ENCODE data around the gene ASCC3.

Gene ASCC3

GRCh38 chr6:100886076-100886475, 4.9 kb upstream of the ASCC3 start:
- DNase-seq (ENCODE audit: low read depth): peak; percentile 63
- no peak for TF ChIP-seq CTCF (conservative IDR thresholded peaks at IDR 0.05; ENCODE audit: low read depth, low read length)

GRCh38 chr6:100883347-100883746, 2.2 kb upstream of the ASCC3 start:
- TF ChIP-seq CTCF (conservative IDR thresholded peaks at IDR 0.05; ENCODE audit: low read depth, low read length): no peak
- no peak overlapping the region for H3K4me3 ChIP-seq (ENCODE audit: low read length)
- no peak for DNase-seq (ENCODE audit: low read depth)

More at GRCh38 chr6:100886076-100886475, 4.9 kb upstream of the ASCC3 start:
- H3K4me3 ChIP-seq (ENCODE audit: low read length): no peak overlapping the region

- no peak for TF ChIP-seq CTCF (conservative IDR thresholded peaks at IDR 0.05; ENCODE audit: low read depth, low read length)
- DNase-seq (ENCODE audit: low read depth): no peak
- H3K4me3 ChIP-seq (ENCODE audit: low read length): peak overlapping the region; percentile 88
Observed at GRCh38 chr6:100881707-100882040, 545 bp upstream of the ASCC3 start.

GRCh38 chr6:100880149-100880852, 828 bp downstream of the ASCC3 start:
- DNase-seq (ENCODE audit: low read depth): no peak
- TF ChIP-seq CTCF (conservative IDR thresholded peaks at IDR 0.05; ENCODE audit: low read depth, low read length): no peak

GRCh38 chr6:100879317-100879716, 1.8 kb downstream of the ASCC3 start:
- DNase-seq (ENCODE audit: low read depth): no peak
- no peak overlapping the region for H3K4me3 ChIP-seq (ENCODE audit: low read length)
- TF ChIP-seq CTCF (conservative IDR thresholded peaks at IDR 0.05; ENCODE audit: low read depth, low read length): no peak

More at GRCh38 chr6:100880149-100880852, 828 bp downstream of the ASCC3 start:
- H3K4me3 ChIP-seq (ENCODE audit: low read length): peak overlapping the region; percentile 88

GRCh38 chr6:100877851-100878250, 3.3 kb downstream of the ASCC3 start:
- TF ChIP-seq CTCF (conservative IDR thresholded peaks at IDR 0.05; ENCODE audit: low read depth, low read length): no peak
- no peak for DNase-seq (ENCODE audit: low read depth)
- H3K4me3 ChIP-seq (ENCODE audit: low read length): no peak overlapping the region

GRCh38 chr6:100876251-100876650, 4.9 kb downstream of the ASCC3 start:
- no peak for TF ChIP-seq CTCF (conservative IDR thresholded peaks at IDR 0.05; ENCODE audit: low read depth, low read length)
- DNase-seq (ENCODE audit: low read depth): no peak
- H3K4me3 ChIP-seq (ENCODE audit: low read length): no peak overlapping the region
